GM18907 (cell line): ENCODE measurements around the gene INTS3.

Experiments used
- ATAC-seq: cut with Tn5 transposase; IDR thresholded peaks from one replicate; pipeline ENCODE4 v1.9.1; 2021; ENCODE audit warnings: mild to moderate bottlenecking, moderate library complexity; ENCODE audit not compliant: unreplicated experiment

Gene INTS3

DNA sequence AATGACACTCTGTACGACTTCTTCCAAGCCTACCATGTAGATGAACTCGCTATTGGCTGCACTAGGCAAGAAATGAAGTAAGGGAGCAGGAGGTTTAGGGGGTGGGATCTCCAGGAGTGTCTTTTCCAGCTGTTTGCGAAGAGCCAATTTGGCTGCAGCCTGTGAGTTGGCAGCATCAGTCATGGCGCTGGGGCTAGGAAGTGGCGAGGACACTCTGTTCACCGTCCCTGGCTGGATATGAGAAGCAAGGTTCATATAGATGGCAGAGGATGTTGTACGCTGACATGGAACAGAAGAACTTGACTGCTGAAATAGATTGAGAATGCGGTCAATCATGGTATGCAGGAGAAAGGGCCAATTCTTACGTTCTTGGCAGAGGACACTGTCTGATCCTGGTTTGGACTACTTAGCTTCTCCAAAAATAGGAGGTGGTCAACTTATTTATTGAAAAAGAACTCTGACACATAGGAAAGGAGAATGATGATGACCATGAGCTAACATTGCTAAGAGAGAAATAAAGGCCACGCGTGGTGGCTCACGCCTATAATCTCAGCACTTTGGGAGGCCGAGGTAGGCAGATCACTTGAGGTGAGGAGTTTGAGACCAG lies 88.5 kb downstream of the INTS3 start:
- no peak for ATAC-seq

DNA sequence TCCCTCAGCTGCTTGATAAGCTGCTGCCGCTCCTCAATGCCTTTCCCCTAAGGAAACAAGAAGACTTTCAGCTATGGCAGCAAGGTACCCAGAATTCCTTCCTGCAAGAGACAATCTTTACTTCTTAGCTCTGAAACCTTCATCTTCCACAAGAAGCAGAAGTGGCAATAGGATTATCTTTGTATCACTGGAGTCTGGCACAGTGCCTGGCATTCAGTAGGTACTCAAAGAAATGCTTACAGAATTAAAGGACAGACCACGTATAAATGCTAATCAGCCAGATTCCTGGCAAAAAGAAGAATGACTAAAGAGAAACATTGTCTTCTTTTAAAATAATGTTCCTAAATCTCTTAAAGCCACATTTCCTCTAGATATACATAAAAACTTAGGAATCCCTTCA lies 91.0 kb downstream of the INTS3 start:
- no peak for ATAC-seq
